NOMO-1 (cell line): ENCODE results near the gene SUFU.
"Not testable (repeated sequence)": the region's sequence is repeated elsewhere in the genome, so short reads cannot be mapped to it uniquely, and the experiment has no call there.

Source experiments
- DNase-seq, 2 experiments: peaks; one replicate each; lab custom pipeline; 2025; ENCODE audit not compliant: unreplicated experiment in 2 of 2; lab: John Stamatoyannopoulos, UW

The SUFU gene

DNA sequence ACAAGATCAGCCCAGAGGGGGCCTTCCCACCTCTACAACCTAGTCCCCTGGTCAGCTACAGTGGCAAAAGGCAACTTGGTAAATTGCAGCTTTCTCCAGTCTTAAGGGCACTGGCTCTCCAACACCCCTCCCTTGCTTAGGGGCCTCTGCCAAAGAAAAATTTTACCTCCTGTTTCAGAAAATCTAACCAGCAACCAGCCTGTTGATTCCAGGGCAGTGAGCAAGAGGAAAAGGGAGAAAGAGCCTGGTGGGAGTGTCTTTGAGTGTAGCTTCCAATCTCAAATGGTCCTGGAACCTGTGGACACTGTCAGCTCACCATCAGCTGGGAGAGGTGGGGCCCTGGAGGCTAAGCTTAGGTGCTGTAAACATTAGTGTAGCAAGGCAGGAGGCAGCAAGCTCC, 24.1 kb upstream of the SUFU start:
- no peak for DNase-seq

DNA sequence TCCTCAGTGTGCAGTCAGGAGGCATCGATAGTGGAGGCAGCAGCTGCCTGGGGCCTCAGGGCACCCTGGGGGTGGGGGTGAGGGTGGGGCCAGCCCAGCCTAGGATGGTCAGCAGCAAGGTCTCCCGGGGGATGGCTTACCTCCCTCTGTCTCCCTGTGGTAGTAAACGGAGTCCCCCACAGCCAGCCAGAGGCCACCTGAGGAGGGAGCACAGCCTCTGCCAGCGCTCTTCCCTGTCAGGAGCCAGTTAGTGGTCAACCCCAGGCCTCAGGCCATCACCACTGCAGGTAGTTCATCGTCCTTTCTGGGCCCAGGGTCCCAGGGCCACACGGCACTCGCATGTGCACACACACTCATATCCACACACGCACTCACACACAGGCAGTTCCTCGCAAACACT, 23.4 kb upstream of the SUFU start:
- DNase-seq = no peak

- DNase-seq = no peak
Measured at GRCh38 chr10:102484021-102484420, 19.8 kb upstream of the SUFU start.

DNA sequence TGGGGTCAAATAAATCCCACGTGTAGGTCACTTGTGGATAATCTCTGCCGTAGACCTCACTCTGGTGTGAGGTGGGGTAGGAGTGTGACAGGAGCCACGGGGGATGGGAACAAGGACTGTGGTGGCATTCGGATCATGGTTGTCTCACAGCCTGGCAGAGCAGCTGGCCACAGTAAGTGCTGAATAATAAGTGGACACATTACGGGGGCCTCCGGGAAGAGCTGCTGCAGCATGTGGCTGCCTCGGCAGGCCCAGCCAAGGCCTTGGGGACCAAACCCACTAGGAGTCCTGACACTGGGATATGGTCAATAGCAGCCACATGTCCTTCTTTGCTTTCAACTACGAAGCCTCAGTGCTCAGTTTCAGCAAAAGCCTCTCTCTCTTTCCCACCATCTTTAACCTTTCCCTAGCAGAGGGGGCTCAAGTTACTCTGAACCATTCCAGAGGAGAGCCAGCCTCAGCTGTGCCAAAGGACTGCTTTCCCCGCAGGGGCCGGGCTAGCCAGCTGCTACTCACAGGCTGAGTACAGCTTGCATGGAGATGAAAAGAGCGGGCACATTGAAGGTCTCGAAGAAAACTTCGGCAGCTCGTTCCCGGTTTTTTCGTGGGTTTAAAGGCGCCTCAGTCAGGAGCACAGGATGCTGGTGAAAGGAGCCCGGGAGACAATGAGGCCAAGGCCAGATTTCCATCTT, 18.5 kb upstream of the SUFU start:
- DNase-seq = no peak

DNA sequence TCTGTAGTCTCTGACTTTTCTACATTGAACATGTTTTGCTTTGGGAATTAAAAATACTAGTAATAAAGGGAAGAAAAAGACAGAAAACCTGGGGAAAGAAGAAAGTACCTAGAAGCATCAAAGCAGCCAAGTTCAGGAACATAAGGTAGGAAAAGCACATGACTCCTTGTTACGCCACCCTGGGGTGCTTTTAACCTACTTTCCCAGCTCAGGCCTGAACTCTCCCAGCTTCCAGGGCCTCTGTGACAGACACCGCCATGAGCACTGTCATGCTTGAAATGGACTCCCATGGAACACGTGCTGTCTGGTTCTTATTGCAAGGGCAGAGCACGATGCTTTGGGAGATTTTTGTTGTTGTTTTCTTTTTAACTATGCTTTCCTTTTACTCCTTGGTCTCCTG, 12.6 kb upstream of the SUFU start:
- no peak for DNase-seq

- no peak for DNase-seq
Measured at GRCh38 chr10:102492344-102492939, 11.3 kb upstream of the SUFU start.

GRCh38 chr10:102492983-102493382, 10.8 kb upstream of the SUFU start:
- DNase-seq = no peak

GRCh38 chr10:102493771-102494170, 10.0 kb upstream of the SUFU start:
- no peak for DNase-seq

DNA sequence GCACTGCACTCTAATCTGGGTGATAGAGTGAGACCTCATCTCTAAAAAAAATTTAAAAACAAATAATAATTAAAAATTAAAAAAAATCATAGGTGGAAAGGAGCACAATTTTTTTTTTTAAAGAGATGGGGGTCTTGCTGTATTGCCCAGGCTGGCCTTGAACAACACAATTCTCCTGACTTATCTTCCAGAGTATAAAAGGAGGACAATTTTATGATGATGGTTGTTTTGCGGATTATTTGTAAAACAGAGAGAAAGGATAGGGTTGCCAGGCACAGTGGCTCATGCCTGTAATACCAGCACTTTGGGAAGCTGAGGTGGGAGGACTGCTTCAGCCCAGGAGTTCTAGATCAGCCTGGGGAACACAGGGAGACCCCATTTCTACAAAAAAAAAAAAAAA, 6.2 kb upstream of the SUFU start:
- no peak for DNase-seq

- no peak for DNase-seq
Measured at GRCh38 chr10:102499356-102499755, 4.4 kb upstream of the SUFU start.

DNA sequence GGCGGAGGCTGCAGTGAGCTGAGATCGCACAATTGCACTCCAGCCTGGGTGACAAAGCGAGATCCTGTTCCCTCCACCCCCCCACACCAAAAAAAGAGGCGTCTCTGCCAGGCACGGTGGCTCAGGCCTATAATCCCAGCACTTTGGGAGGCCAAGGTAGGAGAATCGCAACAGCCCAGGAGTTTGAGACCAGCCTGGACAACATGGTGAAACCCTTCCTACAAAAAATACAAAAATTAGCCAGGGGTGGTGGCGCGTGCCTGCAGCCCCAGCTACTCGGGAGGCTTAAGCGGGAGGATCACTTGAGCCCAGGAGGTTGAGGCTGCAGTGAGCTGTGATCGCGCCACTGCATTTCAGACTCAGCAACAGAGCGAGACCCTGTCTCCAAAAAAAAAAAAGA, 3.1 kb upstream of the SUFU start:
- DNase-seq = not testable (repeated sequence)

DNA sequence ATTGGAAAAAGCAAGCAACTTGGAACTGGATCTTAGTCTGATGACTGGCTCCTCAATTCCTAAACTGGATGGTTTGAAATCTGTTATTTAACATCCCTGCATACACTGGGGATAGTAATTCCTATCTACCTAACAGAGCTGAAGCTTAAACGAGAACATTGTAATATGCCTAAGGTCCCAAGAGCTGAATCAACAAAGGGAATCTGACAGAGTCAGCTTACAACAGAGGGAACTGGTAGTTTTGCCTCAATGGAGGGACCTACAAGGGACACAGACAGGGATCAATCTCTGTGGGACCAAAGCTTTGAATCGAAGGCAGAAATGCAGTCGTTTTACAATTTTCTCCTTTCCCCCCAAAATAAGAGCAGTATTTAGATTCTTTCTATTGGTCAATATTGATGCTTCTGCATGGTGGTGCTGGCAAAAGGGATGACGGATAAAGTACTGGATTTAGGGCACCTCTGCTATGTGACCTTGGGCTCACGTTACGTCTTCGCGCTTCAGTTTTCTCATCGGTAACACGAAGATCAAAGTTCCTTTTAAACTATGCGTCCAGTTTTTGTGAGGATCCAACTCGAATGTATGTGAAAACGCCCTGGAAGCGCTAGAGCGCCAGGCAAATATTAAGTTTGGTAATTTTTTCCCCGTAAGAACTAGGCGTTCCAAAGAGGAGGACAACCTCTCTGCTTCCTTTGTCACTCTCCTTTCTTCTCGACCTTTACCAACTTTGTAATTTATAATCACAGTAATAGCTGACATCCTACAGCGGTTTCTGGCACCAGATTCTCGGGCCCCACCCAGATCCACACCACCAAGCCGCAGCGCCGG, 2.4 kb upstream of the SUFU start:
- DNase-seq = no peak

GRCh38 chr10:102502029-102502336, 1.8 kb upstream of the SUFU start:
- DNase-seq = peak; percentile 98 to 99

DNA sequence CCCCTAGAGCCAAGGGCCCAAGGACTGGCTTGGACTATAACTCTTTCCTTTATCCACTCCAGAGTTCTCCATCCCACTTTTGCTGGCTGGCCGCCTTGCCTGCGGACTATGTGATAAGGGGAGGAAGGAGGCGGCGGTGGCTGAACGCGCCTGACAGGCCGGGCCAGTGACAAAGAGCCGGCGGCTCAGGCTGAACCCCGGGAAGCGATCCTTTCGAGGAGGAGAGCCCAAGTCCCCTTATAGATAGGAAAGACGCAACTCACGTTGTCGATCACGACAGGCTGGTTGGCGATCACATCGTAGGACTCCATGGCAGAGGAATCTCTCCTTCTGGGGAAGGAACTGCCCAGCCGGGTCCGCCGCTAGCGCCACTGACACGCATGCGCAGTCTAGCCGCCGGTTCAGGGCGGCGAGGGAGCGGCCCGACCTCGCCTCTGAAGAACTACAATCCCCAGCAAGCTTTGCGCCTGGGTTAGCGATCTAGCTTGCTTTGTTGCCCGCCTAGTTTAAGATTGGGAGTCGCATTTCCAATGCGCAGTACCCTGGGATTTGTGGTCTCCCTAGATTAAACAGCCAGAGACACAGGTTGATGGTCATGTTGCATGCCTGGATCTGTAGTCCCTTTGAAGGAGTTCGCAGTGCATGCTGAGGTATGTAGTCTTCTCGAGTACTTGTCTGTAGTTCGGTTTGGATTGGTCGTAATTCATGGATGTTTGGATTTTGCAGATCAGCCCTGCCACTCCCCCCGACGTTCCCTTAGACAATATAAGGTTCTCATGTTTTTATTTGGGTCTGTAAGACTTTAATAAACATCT, 1.2 kb upstream of the SUFU start, which contains the start of gene ACTR1A:
Gene ACTR1A, minus strand, starts transcription at position 376 of the 815 bp plus-strand sequence. Its CDS starts 65 bp downstream, at position 311.
- peak; percentile 98 for DNase-seq

- peak; percentile 36 to 82 for DNase-seq
Measured at GRCh38 chr10:102504179-102504975, 605 bp downstream of the SUFU start.

GRCh38 chr10:102504976-102505300, 1.2 kb downstream of the SUFU start:
- DNase-seq = no peak

DNA sequence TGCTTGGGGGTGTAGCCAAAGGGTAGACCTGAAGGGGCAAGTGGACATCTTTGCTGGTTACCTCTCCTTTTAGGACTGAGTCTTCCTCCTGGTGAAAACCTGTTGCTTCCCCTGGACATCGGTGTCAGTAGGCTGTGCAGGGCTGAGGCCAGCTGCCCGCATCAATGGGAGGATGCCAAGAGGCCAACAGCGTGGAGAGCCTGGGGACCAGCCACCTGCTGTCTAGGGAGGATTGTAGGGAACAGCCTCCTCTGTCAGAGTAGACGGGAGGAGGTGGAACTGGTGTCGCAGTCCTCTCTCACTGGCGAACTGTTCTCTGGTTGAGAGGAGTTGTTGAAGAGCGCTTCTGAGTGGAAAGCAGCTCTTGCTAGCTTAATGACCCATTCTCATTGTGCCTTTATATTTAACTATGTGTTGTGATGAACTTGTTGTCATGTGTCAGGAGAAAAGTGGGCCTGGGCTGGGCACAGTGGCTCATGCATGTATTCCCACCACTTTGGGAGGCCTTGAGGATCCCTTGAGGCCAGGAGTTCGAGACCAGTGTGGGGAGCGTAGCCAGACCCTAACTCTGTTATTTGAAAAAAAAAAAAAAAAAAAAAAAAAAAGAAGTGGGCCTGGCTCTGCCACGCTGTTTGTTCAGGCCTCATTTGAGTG, 1.8 kb downstream of the SUFU start:
- DNase-seq = no peak

DNA sequence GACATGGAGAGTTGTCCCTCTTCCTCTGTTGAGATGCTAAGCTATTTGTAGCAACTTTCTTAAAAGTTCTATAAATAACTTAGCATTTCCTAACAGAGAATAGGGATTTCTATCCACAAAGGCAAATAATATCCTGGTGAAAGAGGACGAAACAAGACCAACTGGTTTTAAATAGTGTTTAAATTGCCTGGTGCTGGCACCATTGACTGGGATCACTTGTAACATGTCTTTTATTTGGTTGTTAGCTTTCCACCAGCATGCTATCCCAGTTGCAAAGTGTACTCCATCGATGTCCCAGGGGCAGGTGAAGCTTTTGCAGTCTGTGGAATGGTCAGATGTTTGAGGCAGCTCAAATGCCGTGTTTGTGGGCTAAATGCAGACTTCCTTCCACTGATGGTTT, 3.7 kb downstream of the SUFU start:
- DNase-seq = no peak

- DNase-seq = no peak
Measured at GRCh38 chr10:102508506-102508905, 4.7 kb downstream of the SUFU start.

GRCh38 chr10:102509387-102509786, 5.6 kb downstream of the SUFU start:
- peak; percentile 43 to 84 for DNase-seq
